PFSK-1 (cell line): ENCODE results near the gene ERI3.

ENCODE experiments used
- POLR2AphosphoS5 ChIP-seq: IDR thresholded peaks from 2 replicates; pipeline ENCODE4 v1.6.1; 2012; ENCODE audit warnings: low read depth, mild to moderate bottlenecking, control low read depth, low read length, moderate library complexity
- TAF1 ChIP-seq: IDR thresholded peaks from 2 replicates; pipeline ENCODE4 v1.6.1; 2012; ENCODE audit warnings: low read length, control low read depth, borderline replicate concordance; ENCODE audit not compliant: insufficient read depth

DNA sequence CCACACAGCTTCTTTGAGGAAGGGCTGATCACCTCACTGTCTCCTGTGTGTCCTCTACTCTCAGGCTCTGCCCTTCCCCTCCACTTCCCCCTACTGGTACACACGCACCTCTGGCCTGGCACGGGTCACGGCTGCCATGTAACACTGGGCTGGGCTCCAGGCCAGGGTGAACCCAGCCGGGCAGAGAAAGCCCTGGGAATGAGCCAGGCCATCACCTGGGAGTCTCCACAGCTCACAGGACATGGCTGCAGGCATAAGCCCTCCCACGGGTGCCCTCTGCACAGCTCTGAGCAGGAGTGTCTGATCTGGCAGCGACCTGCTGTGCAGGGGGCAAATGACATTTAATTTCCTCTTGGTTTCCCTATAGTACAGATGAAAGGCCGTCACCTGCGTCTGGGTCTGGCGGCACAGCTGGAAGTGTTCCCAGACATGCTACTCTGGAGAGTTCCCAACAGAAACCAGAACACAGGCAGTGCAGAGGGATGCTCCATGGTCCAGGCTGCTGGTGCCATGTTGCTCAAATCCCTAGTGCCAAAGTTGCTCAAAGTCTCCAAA is 61.2 kb downstream of the ERI3 start:
- no peak for TF ChIP-seq TAF1
- no peak for TF ChIP-seq POLR2AphosphoS5
